Esophagus muscularis mucosa (tissue), 4 donors: Measurements from ENCODE around the gene KLC3. TPM values are rescaled to one million over a fixed set of nuclear protein-coding genes. Genes with fewer than 3 reads are reported as not detected.
A peak's percentile ranks its signal among the peaks of the same experiment; 100 is the strongest.

Source experiments
- DNase-seq: peaks from one replicate; pipeline ENCODE4 v3.0.0-alpha.2; 2017; ENCODE audit errors: extremely low spot score
- H3K27ac ChIP-seq, 4 donors: fragments of 200-600 bp; sonication (generic); replicated peaks in 1 of 4; 1 replicate in 3 of 4; 2 replicates in 1 of 4; pipeline ENCODE4 v1.5.1; 2016 to 2019; ENCODE audit warnings: mild to moderate bottlenecking in 1 of 4
- H3K27me3 ChIP-seq, 4 donors: fragments of 200-600 bp; sonication (generic); one replicate each; pipeline versions ENCODE4 v1.5.1 to v1.6.0; 2016 to 2019
- H3K36me3 ChIP-seq, 4 donors: fragments of 200-600 bp; sonication (generic); one replicate each; pipeline ENCODE4 v1.5.1; 2016 to 2019
- H3K4me1 ChIP-seq, 4 donors: fragments of 200-600 bp; sonication (generic); one replicate each; pipeline ENCODE4 v1.5.1; 2016 to 2019
- H3K4me3 ChIP-seq, 4 donors: fragments of 200-600 bp; sonication (generic); 1 replicate in 2 of 4; 2 replicates in 2 of 4; pipeline ENCODE4 v1.5.1; 2016 to 2019; ENCODE audit warnings: mild to moderate bottlenecking in 4 of 4, moderate library complexity in 1 of 4
- H3K9me3 ChIP-seq, 4 donors: fragments of 200-600 bp; sonication (generic); 1 replicate in 3 of 4; 2 replicates in 1 of 4; pipeline ENCODE4 v1.5.1; 2016 to 2019
- EP300 ChIP-seq: sonication (generic); formaldehyde crosslinking; IDR thresholded peaks from one replicate; pipeline ENCODE4 v1.6.1; 2017; ENCODE audit warnings: antibody characterized with exemption
- POLR2A ChIP-seq: fragments of 450-650 bp; IDR thresholded peaks from one replicate; pipeline ENCODE4 v1.6.1; 2017; ENCODE audit warnings: antibody characterized with exemption, moderate library complexity, mild to moderate bottlenecking, low read depth
- POLR2AphosphoS5 ChIP-seq, 2 donors: sonication (generic); formaldehyde crosslinking; IDR thresholded peaks; one replicate each; pipeline ENCODE4 v1.6.1; 2017; ENCODE audit warnings: antibody characterized with exemption in 2 of 2
- WGBS: methylation state at CpG from one replicate; pipeline ENCODE4 v1.1.5; 2018; 5-methylcytosine and 5-hydroxymethylcytosine counted together
- intact Hi-C: fragments of 100-400 bp; cut with DNase I; formaldehyde crosslinking; loops from one replicate; pipeline ENCODE4 v1.15.1; 2023
- total RNA-seq, 4 donors: library from RNA; depleted of rRNA; stranded (reverse); fragments of >200 nt; gene quantifications; one replicate each; pipeline versions ENCODE4 v1.1.0 to v1.2.1, GENCODE V29; 2016
- TF ChIP-seq, protein P1 (sequence below), 3 experiments: fragments of 200-600 bp in 2 of 3; fragments of 450-650 bp in 1 of 3; sonication (generic) in 2 of 3; IDR thresholded peaks; one replicate each; pipeline ENCODE4 v1.5.1; 2017 to 2019; ENCODE audit warnings: antibody characterized with exemption in 3 of 3, mild to moderate bottlenecking in 2 of 3, moderate library complexity in 1 of 3

Gene KLC3
- total RNA-seq, 4 donors from 2014 or later = not detected

DNA sequence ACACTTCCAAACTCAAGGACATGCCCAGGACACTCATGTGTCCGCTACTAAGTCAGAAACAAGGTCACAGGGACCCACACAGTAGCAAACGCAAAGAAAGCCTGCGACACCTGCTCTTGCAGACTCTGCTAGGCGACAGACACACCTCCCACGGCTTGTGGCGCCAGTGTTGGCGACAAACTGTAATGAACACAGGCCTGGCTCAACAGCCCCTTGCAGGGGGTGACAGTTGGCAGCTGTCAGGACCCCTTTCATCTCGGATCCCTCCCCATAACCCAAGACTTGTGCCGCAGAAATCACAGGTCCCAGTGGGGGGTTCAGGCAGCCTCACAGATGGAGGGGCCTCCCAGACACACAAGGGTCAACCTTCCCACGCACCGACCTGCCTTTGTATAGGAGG is 18.2 kb upstream of the KLC3 start:
- Histone ChIP-seq H3K4me1 (peaks cover 15 to 45% (median 38%) of the 10 kb centered on the region in 4 donors), H3K9me3 (no peaks in the 10 kb centered on the region), H3K36me3 (peaks cover 0 to 16% (median 0%) of the 10 kb centered on the region in 4 donors), H3K4me3 (no peak overlapping the region), H3K27ac (peak overlapping the region in 3 of 4 donors; percentile 78 to 81 (median 78)), H3K27me3 (peaks cover 0 to 25% (median 0%) of the 10 kb centered on the region in 4 donors)
- intact Hi-C loops = no loop called here
- DNase-seq = no peak
- TF ChIP-seq EP300 (no peak), POLR2AphosphoS5 (IDR thresholded peaks at IDR 0.05) (no peak), POLR2A (no peak)
- TF ChIP-seq, protein P1, sequence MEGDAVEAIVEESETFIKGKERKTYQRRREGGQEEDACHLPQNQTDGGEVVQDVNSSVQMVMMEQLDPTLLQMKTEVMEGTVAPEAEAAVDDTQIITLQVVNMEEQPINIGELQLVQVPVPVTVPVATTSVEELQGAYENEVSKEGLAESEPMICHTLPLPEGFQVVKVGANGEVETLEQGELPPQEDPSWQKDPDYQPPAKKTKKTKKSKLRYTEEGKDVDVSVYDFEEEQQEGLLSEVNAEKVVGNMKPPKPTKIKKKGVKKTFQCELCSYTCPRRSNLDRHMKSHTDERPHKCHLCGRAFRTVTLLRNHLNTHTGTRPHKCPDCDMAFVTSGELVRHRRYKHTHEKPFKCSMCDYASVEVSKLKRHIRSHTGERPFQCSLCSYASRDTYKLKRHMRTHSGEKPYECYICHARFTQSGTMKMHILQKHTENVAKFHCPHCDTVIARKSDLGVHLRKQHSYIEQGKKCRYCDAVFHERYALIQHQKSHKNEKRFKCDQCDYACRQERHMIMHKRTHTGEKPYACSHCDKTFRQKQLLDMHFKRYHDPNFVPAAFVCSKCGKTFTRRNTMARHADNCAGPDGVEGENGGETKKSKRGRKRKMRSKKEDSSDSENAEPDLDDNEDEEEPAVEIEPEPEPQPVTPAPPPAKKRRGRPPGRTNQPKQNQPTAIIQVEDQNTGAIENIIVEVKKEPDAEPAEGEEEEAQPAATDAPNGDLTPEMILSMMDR (IDR thresholded peaks at IDR 0.05) = no peak
- 63% methylated on average over 6 of the region's 11 CpGs for WGBS

DNA sequence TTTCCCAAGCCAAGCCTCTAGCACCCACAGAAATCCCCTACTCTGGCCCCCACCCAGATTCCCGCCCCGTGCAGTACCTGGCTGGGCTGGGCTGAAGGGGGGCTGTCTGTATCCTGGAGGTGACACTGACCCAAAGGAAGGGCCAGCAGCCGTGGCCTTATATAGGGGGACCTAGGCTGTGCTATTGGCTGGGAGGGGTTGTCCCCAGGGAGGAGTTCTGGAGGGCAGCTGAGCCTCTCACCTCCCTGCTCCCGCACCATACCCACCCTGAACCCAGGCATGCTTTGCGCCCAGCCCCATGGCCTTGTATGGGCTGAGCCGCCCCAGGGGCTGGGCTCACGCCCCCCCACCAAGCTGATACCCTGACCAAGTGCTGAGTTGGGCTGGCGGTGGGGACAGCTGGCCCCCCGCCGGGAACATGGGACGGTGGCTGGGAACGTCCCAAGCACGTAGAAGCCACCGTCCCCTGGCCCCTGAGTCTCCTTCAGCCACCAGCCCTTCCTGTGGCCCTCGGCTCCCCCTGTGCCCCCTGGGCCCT is 17.7 kb upstream of the KLC3 start, which contains the start of gene CKM:
TSS of gene CKM (minus strand) at position 132 of the 538 bp plus-strand sequence. CDS start 3,162 bp downstream, outside the sequence.
- WGBS = 67% methylated on average over 1 of the region's 15 CpGs
- no peaks in the 10 kb centered on the region for H3K9me3 ChIP-seq
- H3K27ac ChIP-seq = peak within 1 kb of the TSS; percentile 68 to 81 (median 78)
- H3K36me3 ChIP-seq = peaks cover 0 to 11% (median 0%) of the 10 kb centered on the region in 4 donors
- H3K4me3 ChIP-seq = peak within 1 kb of the TSS; percentile 40 to 50 (median 47)
- intact Hi-C loops = no loop called here
- TF ChIP-seq, protein P1 (IDR thresholded peaks at IDR 0.05) = no peak
- TF ChIP-seq EP300 (no peak), POLR2AphosphoS5 (IDR thresholded peaks at IDR 0.05) (no peak), POLR2A (no peak)
- peaks cover 0 to 24% (median 0%) of the 10 kb centered on the region in 4 donors for H3K27me3 ChIP-seq
- DNase-seq = no peak
- H3K4me1 ChIP-seq = peaks cover 15 to 45% (median 38%) of the 10 kb centered on the region in 4 donors

DNA sequence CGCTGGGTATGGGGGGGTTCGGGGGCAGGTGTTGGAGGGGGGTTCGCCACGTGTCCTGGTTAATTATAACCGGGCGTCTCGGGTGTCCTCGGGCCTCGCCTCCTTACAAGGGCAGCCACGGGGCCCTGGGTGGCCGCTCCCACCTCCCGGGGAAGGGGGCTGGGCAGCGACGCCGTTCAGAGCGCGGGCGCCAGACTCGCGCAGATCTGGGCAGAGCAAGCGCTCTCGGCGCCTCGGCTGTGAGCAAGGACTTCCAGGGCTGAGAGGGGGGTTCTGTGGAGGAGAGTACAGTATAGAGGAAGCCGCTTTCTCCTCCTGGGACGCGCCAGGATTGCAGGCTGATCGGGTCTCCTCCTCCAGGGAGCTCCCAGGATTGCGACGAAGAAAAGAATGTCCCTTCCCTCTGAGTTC is 16.9 kb upstream of the KLC3 start:
- peaks cover 0 to 20% (median 0%) of the 10 kb centered on the region in 4 donors for H3K27me3 ChIP-seq
- WGBS = 1% methylated on average over 17 of the region's 30 CpGs
- intact Hi-C loops = no loop called here
- H3K27ac ChIP-seq = peak overlapping the region; percentile 68 to 81 (median 78)
- no peak for TF ChIP-seq EP300
- peak; percentile 74 to 82 for TF ChIP-seq POLR2AphosphoS5 (IDR thresholded peaks at IDR 0.05)
- peak; percentile 71 for TF ChIP-seq POLR2A
- peaks cover 0 to 7% (median 0%) of the 10 kb centered on the region in 4 donors for H3K36me3 ChIP-seq
- no peak for DNase-seq
- peak overlapping the region; percentile 40 to 50 (median 47) for H3K4me3 ChIP-seq
- H3K9me3 ChIP-seq = no peaks in the 10 kb centered on the region
- peaks cover 12 to 45% (median 38%) of the 10 kb centered on the region in 4 donors for H3K4me1 ChIP-seq

DNA sequence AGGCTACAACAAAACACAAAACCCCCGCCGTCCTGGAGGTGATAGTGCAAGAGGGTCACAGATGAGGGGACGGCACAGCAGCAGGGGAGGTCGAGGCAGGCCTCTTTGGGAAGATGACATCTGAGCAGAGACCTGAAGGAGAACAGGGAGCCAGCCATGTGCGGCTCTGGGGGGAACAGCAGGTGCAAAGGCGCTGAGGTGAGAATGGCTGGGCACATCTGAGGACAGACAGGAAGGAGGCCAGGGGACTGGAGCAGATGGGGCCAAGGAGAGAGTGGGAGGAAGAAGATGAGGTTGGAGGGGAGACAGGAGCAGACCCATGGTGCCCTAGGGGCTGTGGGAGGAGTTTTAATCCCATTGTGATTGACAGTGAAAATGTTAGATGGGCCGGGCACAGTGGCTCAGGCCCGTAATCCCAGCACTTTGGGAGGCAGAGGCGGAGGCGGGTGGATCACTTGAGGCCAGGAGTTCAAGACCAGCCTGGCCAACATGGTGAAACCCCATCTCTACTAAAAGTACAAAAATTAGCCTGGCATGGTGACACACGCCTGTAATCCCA is 16.1 kb upstream of the KLC3 start:
- H3K27me3 ChIP-seq = peaks cover 0 to 20% (median 0%) of the 10 kb centered on the region in 4 donors
- peak overlapping the region in 3 of 4 donors; percentile 68 to 81 (median 78) for H3K27ac ChIP-seq
- no peak for DNase-seq
- no peaks in the 10 kb centered on the region for H3K9me3 ChIP-seq
- TF ChIP-seq POLR2AphosphoS5 (IDR thresholded peaks at IDR 0.05) = no peak
- no peak for TF ChIP-seq EP300
- no peak for TF ChIP-seq POLR2A
- TF ChIP-seq, protein P1 (IDR thresholded peaks at IDR 0.05) = no peak
- H3K4me1 ChIP-seq = peaks cover 12 to 45% (median 38%) of the 10 kb centered on the region in 4 donors
- peak overlapping the region; percentile 40 to 50 (median 47) for H3K4me3 ChIP-seq
- intact Hi-C loops = no loop called here
- peaks cover 0 to under 1% (median 0%) of the 10 kb centered on the region in 4 donors for H3K36me3 ChIP-seq
- 53% methylated on average over 11 of the region's 11 CpGs for WGBS

DNA sequence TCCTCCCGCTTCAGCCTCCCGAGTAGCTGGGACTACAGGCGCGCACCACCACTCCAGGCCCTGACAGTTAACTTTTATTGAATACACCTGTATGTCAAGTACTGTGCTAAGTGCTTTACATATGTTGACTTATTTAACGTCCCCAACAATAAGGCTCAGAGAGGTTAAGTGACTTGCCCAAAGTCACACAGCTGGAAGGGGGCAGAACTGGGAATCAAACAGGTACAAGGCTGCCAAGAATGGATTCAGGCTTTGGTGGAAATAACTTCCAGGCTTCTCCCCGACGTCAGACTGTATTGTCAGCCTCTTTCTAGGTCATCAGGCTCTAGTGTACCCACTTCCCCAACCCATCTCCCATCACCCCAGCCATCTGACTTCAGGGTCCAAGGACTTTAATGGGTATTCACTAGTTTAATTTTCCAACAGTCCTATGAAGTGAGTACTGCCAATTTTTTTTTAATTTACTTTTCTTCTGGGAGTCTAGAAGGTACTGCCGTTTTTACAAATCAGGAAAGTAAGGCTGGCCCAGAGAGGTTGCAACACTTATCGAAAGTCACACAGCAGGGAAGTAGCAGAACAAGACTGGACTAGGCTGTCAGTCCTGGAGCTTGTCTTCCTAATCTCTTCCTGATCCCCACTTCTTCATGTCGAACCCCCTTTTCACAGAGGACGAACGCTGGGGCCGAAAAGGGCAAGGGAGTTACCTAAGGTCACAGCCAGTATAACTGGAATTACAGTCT is 13.0 kb upstream of the KLC3 start:
- 83% methylated on average over 13 of the region's 13 CpGs for WGBS
- H3K4me3 ChIP-seq = no peak overlapping the region
- H3K27me3 ChIP-seq = peaks cover 0 to 15% (median 0%) of the 10 kb centered on the region in 4 donors
- peaks cover 12 to 34% (median 29%) of the 10 kb centered on the region in 4 donors for H3K4me1 ChIP-seq
- H3K9me3 ChIP-seq = no peaks in the 10 kb centered on the region
- intact Hi-C loops = no loop called here
- no peak for TF ChIP-seq POLR2AphosphoS5 (IDR thresholded peaks at IDR 0.05)
- H3K27ac ChIP-seq = no peak overlapping the region
- H3K36me3 ChIP-seq = no peaks in the 10 kb centered on the region
- DNase-seq = no peak
